Lower leg skin (tissue), 3 donors: ENCODE data around the gene NAV2.

Source experiments
- CTCF ChIP-seq, 3 donors: fragments of 450-650 bp; IDR thresholded peaks; one replicate each; pipeline ENCODE4 v1.5.1; 2016; ENCODE audit warnings: antibody characterized with exemption in 3 of 3, mild to moderate bottlenecking in 3 of 3, moderate library complexity in 2 of 3
- POLR2A ChIP-seq, 2 donors: fragments of 450-650 bp; IDR thresholded peaks; one replicate each; pipeline ENCODE4 v1.6.1; 2016 to 2017; ENCODE audit warnings: antibody characterized with exemption in 2 of 2, mild to moderate bottlenecking in 1 of 2, moderate library complexity in 1 of 2

GRCh38 chr11:20048246-20048645, 335.6 kb downstream of the NAV2 start:
- TF ChIP-seq POLR2A (IDR thresholded peaks at IDR 0.05) (no peak), CTCF (IDR thresholded peaks at IDR 0.05) (no peak)
